SK-N-DZ (cell line): Measurements from ENCODE around the gene TTR.

ENCODE experiments used
- DNase-seq: peaks from one replicate; pipeline ENCODE4 v3.0.0-alpha.2; 2015; ENCODE audit warnings: low spot score

The TTR gene

GRCh38 chr18:31614044-31614443, 22.4 kb downstream of the TTR start:
- DNase-seq, result no peak

- DNase-seq, result no peak
Observed at GRCh38 chr18:31616586-31616985, 24.9 kb downstream of the TTR start.

DNA sequence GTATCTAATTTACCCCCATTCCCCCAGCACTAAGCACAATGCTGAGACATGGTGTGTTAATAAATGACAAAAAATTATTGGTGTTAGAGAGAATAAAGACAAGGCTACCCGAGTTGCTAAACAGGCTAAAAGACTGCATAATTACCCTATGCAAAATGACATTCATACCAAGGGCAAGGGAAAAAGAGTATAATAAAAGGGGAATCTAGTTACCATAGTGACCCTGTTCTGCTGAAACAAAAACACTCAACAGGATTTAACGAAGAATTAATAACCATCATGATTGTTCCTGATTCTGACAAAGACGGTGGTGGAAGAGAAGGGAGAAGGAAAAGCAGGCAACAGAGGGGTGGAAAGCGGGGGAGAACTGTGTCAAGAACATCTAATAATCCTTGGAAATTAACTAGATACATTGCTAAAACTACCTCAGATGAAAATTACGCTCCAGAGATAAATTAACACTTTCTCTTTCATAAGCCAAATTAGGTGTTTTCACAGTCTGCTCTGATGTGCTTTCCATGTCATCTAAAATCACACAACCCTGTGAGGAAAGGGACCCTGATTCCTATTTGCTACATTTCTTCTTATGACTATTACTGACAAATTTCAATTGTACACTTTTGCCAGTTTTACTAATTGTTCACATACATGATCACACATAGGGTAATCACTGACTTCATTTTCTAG, 25.5 kb downstream of the TTR start:
- DNase-seq, result no peak

DNA sequence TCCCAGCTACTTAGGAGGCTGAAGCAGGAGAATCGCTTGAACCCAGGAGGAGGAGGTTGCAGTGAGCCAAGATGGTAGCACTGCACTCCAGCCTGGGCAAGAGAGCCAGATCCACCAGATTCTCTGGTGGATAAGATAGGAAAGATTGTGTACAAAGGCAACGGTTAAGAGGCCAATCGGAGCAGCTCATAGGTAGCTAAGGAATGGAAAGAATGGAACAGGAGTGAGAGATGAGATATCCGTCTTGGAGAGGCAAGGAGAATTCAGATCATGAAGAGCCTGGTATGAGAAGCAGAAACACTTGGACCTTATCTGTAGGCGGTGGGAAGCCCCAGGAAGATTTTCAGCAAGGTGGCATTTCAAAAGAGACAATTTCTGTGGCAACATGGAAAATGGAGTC, 27.1 kb downstream of the TTR start:
- no peak for DNase-seq

DNA sequence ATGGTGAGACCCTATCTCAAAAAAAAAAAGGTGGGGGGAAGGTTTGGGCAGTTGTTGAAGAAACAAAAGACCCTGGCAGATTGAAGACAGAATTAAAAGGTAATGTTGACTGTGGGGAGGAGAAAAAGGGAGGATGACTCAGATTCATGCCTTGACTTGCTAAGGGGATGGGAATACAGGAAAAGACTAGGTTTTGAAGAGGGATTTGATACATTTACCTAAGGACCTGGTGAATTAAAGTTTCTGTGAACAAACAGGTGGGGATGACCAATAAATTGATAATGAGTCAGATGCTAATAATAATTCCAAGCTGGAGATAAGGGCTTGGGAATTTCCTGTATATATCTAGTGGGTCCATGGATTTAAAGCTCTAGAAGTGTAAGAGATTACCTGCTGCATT, 27.6 kb downstream of the TTR start:
- DNase-seq, result no peak

- DNase-seq, result no peak
Observed at GRCh38 chr18:31624892-31625640, 33.4 kb downstream of the TTR start.

GRCh38 chr18:31626409-31626808, 34.7 kb downstream of the TTR start:
- no peak for DNase-seq

GRCh38 chr18:31630549-31630948, 38.9 kb downstream of the TTR start:
- no peak for DNase-seq

DNA sequence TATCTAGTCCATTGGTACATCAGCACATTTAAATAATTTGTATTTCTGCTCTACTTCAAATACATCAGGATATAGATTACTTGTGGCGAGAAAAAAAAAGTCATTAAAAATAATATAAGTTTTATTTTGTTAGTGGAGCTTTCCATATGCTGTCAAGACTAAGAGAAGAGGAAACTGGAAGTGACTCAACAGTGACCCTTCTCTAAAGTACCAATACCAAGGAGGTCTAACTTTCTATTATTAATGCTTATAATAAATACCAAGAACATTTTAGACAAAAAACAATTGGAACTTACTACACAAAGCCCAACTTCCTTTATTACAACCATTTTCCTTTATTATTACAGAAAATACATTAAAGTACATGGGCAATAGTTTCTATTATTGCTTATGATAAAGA, 39.8 kb downstream of the TTR start:
- no peak for DNase-seq

GRCh38 chr18:31632356-31632755, 40.7 kb downstream of the TTR start:
- no peak for DNase-seq

- no peak for DNase-seq
Observed at GRCh38 chr18:31633392-31634330, 42.0 kb downstream of the TTR start.

GRCh38 chr18:31634331-31634713, 42.6 kb downstream of the TTR start:
- DNase-seq, result no peak

- DNase-seq, result no peak
Observed at GRCh38 chr18:31636387-31636786, 44.7 kb downstream of the TTR start.

GRCh38 chr18:31637445-31637844, 45.8 kb downstream of the TTR start:
- DNase-seq, result no peak

DNA sequence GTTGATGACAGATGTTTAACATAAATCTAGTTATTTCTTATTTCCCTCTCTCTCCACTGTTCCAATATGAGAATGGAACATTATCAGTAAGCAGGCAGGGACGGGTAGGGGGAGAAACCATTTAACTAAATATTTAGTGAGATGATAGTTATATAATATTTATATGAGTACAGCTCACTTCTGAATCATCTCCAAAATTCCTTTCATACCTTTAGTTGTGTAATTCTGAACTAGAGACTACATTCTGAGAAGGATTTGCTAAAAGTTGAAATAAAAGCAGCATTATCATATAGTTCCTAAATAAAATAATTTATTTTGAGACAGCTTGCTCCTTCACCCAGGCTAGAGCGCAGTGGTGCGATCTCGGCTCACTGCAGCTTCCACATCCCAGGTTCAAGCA, 51.3 kb downstream of the TTR start:
- no peak for DNase-seq

DNA sequence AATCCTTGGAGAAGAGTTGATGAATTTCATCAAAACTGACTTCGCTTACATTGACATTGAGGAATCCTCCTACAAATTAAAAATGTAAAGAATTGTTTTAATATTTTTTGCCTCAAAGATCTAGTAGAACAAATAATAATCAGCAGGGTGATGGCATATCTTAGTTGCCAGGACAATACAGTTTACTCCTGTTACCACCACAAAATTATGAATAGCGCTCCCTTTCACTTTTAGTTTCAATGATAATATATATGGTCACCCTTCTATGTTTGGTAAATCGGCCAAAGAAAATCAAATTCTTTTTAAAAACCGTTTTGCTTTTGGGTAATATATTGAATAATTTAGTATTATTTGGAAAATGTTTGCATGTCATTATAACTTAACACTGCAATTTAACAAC, 53.7 kb downstream of the TTR start:
- no peak for DNase-seq

GRCh38 chr18:31646332-31647126, 54.9 kb downstream of the TTR start:
- DNase-seq, result no peak

GRCh38 chr18:31647127-31647753, 55.6 kb downstream of the TTR start:
- no peak for DNase-seq
